ENCODE data around the gene MBD3L2.
"Not testable (repeated sequence)": the region's sequence is repeated elsewhere in the genome, so short reads cannot be mapped to it uniquely, and the experiment has no call there.

Gene MBD3L2

DNA sequence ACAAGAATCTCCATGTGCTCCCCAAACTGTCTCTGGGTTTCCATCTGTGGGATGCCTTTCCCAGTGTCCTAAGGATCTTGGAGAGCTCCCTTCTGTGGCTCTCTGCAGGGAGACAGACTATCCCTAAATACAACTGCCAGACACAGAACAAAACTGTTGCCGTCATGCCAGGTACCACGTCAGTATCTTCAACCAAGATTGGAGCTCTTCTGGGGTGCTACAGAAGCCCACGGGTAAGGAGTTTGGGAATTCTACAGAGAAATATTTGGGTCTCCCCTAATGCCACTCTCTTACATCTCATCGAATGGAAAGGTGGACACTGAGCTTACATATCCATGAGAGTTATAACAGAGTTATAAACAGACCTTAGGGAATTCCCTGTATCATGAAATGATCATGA is 14.2 kb downstream of the MBD3L2 start:
- TF ChIP-seq, protein P1, sequence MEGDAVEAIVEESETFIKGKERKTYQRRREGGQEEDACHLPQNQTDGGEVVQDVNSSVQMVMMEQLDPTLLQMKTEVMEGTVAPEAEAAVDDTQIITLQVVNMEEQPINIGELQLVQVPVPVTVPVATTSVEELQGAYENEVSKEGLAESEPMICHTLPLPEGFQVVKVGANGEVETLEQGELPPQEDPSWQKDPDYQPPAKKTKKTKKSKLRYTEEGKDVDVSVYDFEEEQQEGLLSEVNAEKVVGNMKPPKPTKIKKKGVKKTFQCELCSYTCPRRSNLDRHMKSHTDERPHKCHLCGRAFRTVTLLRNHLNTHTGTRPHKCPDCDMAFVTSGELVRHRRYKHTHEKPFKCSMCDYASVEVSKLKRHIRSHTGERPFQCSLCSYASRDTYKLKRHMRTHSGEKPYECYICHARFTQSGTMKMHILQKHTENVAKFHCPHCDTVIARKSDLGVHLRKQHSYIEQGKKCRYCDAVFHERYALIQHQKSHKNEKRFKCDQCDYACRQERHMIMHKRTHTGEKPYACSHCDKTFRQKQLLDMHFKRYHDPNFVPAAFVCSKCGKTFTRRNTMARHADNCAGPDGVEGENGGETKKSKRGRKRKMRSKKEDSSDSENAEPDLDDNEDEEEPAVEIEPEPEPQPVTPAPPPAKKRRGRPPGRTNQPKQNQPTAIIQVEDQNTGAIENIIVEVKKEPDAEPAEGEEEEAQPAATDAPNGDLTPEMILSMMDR (conservative IDR thresholded peaks at IDR 0.05) = no peak
- H3K27ac ChIP-seq = no peak overlapping the region

DNA sequence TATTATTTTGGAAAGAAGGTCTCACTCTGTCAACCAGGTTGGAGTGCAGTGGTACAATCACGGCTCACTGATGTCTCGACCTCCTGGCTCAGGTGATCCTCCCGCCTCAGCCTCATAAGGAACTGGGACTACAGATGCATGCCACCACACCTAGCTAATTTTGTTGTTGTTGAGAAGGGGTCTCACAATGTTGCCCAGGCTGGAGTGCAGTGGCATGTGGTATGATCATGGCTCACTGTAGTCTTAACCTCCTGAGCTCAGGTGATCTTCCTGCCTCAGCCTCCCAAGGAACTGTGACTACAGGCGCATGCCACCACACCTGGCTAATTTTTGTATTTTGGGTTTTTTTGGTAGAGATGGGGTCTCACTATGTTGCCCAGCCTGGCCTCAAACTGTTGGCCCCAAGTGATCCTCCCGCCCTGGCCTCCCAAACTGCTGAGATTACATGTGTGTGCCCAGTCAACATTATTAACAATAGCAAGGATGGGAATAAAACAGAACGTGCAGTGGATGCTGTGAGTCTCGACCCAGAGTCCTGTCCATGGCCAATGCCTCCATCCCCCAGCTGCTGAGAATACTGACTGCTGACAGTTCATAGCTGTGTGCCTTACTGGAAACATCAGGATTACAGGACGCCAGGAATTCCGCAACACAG is 14.8 kb downstream of the MBD3L2 start:
- TF ChIP-seq ZFX (IDR thresholded peaks at IDR 0.05) = no peak
- TF ChIP-seq, protein P1 (conservative IDR thresholded peaks at IDR 0.05) = no peak
- H3K27ac ChIP-seq = no peak overlapping the region

DNA sequence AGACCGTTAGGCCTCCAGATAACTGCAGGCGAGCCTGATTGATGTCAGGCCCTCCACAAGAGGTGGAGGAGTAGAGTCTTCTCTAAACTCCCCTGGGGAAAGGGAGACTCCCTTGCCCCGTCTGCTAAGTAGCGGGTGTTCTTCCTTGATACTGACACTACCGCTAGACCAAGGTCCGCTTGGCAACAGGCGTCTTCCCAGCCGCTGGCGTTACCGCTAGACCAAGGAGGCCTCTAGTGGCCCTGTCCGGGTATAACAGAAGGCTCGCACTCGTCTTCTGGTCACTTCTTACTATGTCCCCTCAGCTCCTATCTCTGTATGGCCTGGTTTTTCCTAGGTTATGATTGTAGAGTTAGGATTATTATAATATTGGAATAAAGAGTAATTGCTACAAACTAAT is 18.0 kb downstream of the MBD3L2 start:
- TF ChIP-seq, protein P1 (conservative IDR thresholded peaks at IDR 0.05) = peak; percentile 61
- not testable (repeated sequence) for H3K27ac ChIP-seq

DNA sequence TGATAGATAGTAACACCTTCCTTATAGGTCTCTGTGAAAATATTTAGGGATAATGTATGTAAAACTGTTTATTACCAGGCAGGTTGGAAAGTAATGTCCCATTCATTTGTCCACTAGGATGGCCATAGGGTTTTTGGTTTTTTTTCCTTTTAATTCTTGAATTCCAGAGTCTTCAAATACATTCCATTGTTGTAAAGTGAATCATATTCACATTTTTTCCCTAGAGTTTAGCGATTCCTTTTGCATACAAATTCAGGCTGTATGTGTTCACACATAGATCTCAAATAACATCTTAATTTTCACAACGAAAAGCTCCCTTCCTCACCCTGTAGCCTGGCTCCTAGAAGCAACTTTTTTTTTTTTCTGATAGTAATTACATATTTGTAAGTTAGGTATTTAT is 18.6 kb downstream of the MBD3L2 start:
- TF ChIP-seq ZFX (IDR thresholded peaks at IDR 0.05) = no peak
- TF ChIP-seq, protein P1 (conservative IDR thresholded peaks at IDR 0.05) = no peak
- no peak overlapping the region for H3K27ac ChIP-seq

DNA sequence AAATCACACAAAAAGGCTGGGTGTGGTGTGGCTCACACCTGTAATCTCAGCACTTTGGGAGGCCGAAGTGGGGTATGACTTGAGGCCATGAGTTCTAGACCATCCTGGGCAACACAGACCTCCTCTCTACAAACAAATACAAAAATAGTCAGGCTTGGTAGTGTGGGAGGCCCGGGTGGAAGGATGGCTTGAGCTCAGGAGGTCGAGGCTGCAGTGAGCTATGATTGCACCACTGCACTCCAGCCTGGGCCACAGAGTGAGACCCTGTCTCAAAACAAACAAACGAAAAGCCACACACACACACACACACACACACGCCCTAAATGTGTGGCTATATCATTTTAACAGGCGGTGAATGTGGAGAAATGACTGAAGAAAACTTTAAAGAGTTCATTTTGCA is 19.5 kb downstream of the MBD3L2 start:
- TF ChIP-seq, protein P1 (conservative IDR thresholded peaks at IDR 0.05) = no peak
- TF ChIP-seq ZFX (IDR thresholded peaks at IDR 0.05) = no peak
- H3K27ac ChIP-seq = peak overlapping the region; percentile 86

DNA sequence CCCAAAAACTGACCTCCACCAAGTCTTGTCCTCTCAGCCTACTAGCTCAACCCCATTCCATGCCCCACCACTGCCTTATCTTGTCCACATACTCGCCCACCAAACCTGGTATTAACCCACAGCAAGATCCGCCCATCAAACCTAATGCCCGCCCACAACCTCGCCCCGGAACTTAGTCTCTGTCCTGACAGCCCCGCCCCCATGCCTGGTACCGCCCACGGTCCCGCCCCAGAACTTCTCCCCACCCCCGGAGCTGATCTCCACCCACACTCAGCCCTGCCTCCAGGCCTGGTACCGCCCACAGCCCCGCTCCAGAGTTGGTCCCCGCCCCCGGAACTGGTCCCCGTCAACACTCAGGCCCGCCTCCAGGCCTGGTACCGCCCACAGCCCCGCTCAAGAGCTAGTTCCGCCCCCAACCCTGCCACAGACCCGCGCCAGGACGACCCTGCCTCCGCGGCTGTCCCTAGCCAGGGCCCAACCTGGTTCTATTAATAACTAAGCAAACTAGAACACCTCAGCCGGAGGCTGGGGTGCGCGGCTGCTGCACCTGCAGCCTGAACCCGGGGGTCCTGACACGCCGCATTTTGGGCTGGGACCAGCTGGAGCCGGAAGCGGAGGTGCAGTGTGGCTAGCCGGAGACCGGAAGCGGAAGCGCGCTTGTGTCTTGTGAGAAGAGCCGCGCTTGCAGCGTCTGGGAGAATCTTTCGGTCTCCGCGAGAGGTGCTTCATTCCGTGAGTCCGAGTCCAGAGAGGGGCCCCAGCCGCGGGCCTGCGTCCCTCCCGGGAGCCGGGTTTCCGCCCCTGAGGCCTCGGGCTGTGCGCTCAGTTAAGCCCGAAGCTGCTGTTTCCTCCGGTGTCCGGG is 20.2 kb downstream of the MBD3L2 start, which contains the start of gene ZNF557:
TSS of gene ZNF557 (plus strand) at position 662 of the 862 bp plus-strand sequence. CDS start 5,372 bp downstream, outside the sequence.
- peak within 1 kb of the TSS; percentile 86 for H3K27ac ChIP-seq
- TF ChIP-seq, protein P1 (conservative IDR thresholded peaks at IDR 0.05) = no peak
- TF ChIP-seq ZFX (IDR thresholded peaks at IDR 0.05) = no peak; the same call in 1 of the 2 replicates

DNA sequence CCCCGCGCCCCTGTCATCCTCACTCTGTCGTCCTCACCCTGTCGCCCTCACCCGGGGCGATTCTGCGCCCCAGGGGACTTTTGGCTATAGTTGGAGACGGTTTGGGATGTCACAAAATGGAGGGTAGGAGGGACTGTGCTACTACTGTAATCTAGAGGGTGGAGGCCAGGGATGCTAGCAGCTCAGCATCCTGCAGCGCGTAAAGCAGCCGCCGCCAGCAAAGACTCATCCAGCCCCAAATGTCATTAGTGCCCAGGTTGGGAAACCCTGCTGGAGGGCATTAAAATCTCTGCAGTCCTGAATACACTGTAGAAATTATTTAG is 20.7 kb downstream of the MBD3L2 start:
- TF ChIP-seq, protein P1 (conservative IDR thresholded peaks at IDR 0.05) = no peak
- peak; percentile 65 for TF ChIP-seq ZFX (IDR thresholded peaks at IDR 0.05)
- peak overlapping the region; percentile 86 for H3K27ac ChIP-seq
